GM12891 (cell line): ENCODE measurements around the gene GPRC5B.

Experiments
- POLR2A ChIP-seq: IDR thresholded peaks from 2 replicates; pipeline ENCODE4 v1.6.1; 2011; ENCODE audit warnings: low read depth, low read length, control low read depth
- POLR2AphosphoS5 ChIP-seq: IDR thresholded peaks from 2 replicates; pipeline ENCODE4 v1.6.1; 2011; ENCODE audit warnings: low read depth, low read length, control low read depth

DNA sequence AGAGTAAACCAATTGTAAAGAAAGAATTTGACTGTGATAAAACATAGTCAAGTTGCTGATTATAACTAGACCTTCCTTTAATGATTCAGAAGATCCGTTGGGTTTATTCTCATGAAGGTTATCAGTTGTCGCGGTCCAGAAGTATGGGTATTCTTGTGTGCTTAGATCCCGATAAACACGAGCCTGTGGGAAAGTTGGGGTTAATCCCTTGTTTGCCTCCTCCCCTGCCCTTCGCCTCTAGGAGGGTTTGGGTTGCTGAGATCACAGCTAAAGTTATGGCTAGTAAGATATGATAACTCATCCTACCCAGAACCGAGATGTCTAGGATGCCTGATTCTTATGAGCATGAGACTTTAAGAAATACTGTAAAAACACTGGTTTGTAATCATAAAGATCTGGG, 66.8 kb downstream of the GPRC5B start:
- no peak for TF ChIP-seq POLR2AphosphoS5
- no peak for TF ChIP-seq POLR2A
